Measurements from ENCODE around the gene SCAND1. TPM values are rescaled to one million over a fixed set of nuclear protein-coding genes. Genes with fewer than 3 reads are reported as not detected.
A peak's percentile ranks its signal among the peaks of the same experiment; 100 is the strongest.

SCAND1 gene
- total and polyA plus RNA-seq, 9 of the 15 experiments (the other 6 are each of a cell fraction or from before 2014, with no cell fraction given): 0.08 to 94.0 (median 5.8) TPM

GRCh38 chr20:35954907-35955251, 577 bp upstream of the SCAND1 start (continued):
- TF ChIP-seq SAP30 (IDR thresholded peaks at IDR 0.05; ENCODE audit: borderline replicate concordance, insufficient read depth, low read depth, low read length, poor library complexity, severe bottlenecking) (no peak), USF1 (CRISPR knock-in tag; IDR thresholded peaks at IDR 0.05) (no peak), HDAC1 (IDR thresholded peaks at IDR 0.05) (peak in 1 of 2 experiments; percentile 4; a peak in 1 of 4 replicates), MYNN (IDR thresholded peaks at IDR 0.05) (no peak), MYNN (CRISPR knock-in tag; IDR thresholded peaks at IDR 0.05) (no peak), FOSL1 (tag; conservative IDR thresholded peaks at IDR 0.05) (0 out of 2 replicates have a peak, but pooled peaks have one; percentile 12), HOXB6 (CRISPR knock-in tag; IDR thresholded peaks at IDR 0.05; ENCODE audit: borderline replicate concordance) (no peak), ELF2 (CRISPR knock-in tag; IDR thresholded peaks at IDR 0.05) (no peak), ETS2 (tag; IDR thresholded peaks at IDR 0.05; ENCODE audit: borderline replicate concordance, poor library complexity, severe bottlenecking) (no peak), NR4A1 (CRISPR knock-in tag; IDR thresholded peaks at IDR 0.05) (no peak), NR4A1 (tag; IDR thresholded peaks at IDR 0.05) (0 out of 2 replicates have a peak, but pooled peaks have one; percentile 7), JUN (IDR thresholded peaks at IDR 0.05; ENCODE audit: borderline replicate concordance, low read depth, low read length) (no peak), JUN (CRISPR knock-in tag; IDR thresholded peaks at IDR 0.05; ENCODE audit: borderline replicate concordance) (0 out of 2 replicates have a peak, but pooled peaks have one; percentile 11), GATA2 (CRISPR knock-in tag; IDR thresholded peaks at IDR 0.05) (no peak), THAP12 (CRISPR knock-in tag; IDR thresholded peaks at IDR 0.05) (0 out of 2 replicates have a peak, but pooled peaks have one; percentile 1), ZNF316 (IDR thresholded peaks at IDR 0.05) (peak; percentile 98), MAFK (IDR thresholded peaks at IDR 0.05; ENCODE audit: low read length) (peak; percentile 97), MAFF (IDR thresholded peaks at IDR 0.05; ENCODE audit: low read length) (peak; percentile 97)

Measured in K562 (cell line).